Measurements from ENCODE around the gene PCSK1N. TPM values are rescaled to one million over a fixed set of nuclear protein-coding genes. Genes with fewer than 3 reads are reported as not detected.
"Not testable (repeated sequence)": the region's sequence is repeated elsewhere in the genome, so short reads cannot be mapped to it uniquely, and the experiment has no call there.

Gene PCSK1N, protein sequence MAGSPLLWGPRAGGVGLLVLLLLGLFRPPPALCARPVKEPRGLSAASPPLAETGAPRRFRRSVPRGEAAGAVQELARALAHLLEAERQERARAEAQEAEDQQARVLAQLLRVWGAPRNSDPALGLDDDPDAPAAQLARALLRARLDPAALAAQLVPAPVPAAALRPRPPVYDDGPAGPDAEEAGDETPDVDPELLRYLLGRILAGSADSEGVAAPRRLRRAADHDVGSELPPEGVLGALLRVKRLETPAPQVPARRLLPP
- total RNA-seq (under 1 TPM in 1 of 4 donors, not detected in 3; 0.44 TPM), polyA plus RNA-seq (not detected)
- long read RNA-seq, donor 1 = 0 reads
- long read RNA-seq, donor 2 = 0 reads

DNA sequence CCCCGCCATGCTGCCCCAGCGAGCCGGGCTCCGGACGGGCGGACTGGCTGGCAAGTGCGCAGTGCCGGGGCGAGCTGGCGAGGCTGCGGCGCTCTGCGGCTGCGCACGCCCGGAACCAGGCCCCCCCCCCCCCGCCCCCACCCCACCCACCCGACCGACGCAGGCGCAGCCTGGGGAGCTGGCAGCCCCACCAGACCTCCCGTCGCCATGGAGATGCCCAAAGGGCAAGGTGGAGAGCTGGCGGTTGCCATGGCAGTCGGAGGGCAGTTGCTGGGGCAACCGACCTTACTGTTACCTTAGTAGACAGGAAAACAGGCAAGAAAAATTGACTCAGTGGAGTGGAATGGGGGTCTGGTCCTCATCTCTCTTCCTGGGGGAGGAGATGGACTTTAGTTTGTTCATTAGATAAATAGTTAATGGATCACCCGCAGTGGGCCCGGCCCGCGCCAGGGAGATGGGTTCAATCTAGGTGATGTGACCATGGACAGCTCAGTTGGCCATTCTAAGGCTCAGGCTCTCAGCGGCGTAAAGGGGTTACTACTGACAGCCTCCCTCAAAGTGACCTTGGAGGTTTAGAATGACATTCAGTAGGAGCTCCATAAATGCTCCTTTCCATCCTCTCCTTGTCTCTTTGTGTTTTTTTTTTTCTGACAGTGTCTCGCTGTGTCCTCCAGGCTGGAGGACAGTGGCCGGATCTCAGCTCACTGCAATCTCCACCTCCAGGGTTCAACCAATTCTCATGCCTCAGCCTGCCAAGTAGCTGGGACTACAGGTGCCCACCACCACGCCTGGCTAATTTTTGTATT lies at the start of gene PCSK1N:
Gene PCSK1N (minus strand): TSS at position 87 of the 806 bp plus-strand sequence. CDS start 78 bp downstream, at position 9.
- Histone ChIP-seq H3K36me3 (ENCODE audit: insufficient read depth in 1 of 2, low read depth in 1 of 2) (no peaks in the 10 kb centered on the region), H3K27ac (no peak within 1 kb of the TSS), H3K4me3 (no peak within 1 kb of the TSS), H3K4me1 (no peaks in the 10 kb centered on the region), H3K27me3 (ENCODE audit: insufficient read depth in 3 of 3, low read length in 2 of 3) (peaks cover 0 to 51% (median 5%) of the 10 kb centered on the region in 3 donors), H3K9me3 (no peaks in the 10 kb centered on the region)
- ATAC-seq (no peak), DNase-seq (no peak)
- intact Hi-C loops (cut with DNase I) = no loop called here
- TF ChIP-seq CTCF (IDR thresholded peaks at IDR 0.05) = no peak
- 14 to 40% (median 37%) methylated on average over 13 to 35 of the region's 35 CpGs for whole genome bisulfite sequencing, 3 donors

- Histone ChIP-seq H3K27ac (no peak overlapping the region), H3K4me3 (no peak overlapping the region), H3K36me3 (ENCODE audit: insufficient read depth in 1 of 2, low read depth in 1 of 2) (no peaks in the 10 kb centered on the region), H3K9me3 (no peaks in the 10 kb centered on the region), H3K4me1 (no peaks in the 10 kb centered on the region), H3K27me3 (ENCODE audit: insufficient read depth in 3 of 3, low read length in 2 of 3) (no peaks in the 10 kb centered on the region)
- DNase-seq (no peak), ATAC-seq (no peak)
- 58 to 69% (median 67%) methylated on average over 9 to 10 of the region's 10 CpGs for WGBS, 3 donors
- no peak for TF ChIP-seq CTCF (IDR thresholded peaks at IDR 0.05)
- intact Hi-C loops (cut with DNase I) = no loop called here
Observed at GRCh38 chrX:48883729-48884128, 48.3 kb upstream of the PCSK1N start.

DNA sequence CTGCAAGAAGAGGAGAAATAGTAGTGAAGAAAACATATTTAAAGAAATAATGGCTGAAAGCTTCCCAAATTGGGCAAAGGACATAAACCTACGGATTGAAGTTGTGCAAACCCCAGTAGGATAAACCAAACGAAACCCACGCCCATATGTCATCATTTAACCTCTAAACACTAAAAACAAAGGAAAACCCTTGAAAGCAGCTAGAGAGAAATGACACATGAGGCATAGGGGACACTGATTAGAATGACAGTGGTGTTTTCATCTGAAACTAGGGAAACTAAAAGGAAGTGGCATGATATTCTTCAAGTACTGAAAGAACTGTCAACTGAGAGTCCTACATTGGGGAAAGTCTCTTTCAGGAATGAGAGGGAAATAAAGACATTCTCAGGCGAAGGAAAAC lies 41.5 kb upstream of the PCSK1N start:
- intact Hi-C loops (cut with DNase I); H3K4me1 ChIP-seq; ATAC-seq; H3K27me3 ChIP-seq (ENCODE audit: insufficient read depth in 3 of 3, low read length in 2 of 3); H3K27ac ChIP-seq; H3K9me3 ChIP-seq; H3K4me3 ChIP-seq; DNase-seq; H3K36me3 ChIP-seq (ENCODE audit: insufficient read depth in 1 of 2, low read depth in 1 of 2): not testable (repeated sequence)
- 53 to 73% (median 60%) methylated on average over 3 to 4 of the region's 4 CpGs for WGBS, 3 donors

DNA sequence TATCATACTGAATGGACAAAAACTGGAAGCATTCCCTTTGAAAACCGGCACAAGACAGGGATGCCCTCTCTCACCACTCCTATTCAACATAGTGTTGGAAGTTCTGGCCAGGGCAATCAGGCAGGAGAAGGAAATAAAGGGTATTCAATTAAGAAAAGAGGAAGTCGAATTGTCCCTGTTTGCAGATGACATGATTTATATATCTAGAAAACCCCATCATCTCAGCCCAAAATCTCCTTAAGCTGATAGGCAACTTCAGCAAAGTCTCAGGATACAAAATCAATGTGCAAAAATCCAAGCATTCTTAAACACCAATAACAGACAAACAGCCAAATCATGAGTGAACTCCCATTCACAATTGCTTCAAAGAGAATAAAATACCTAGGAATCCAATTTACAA lies 36.6 kb upstream of the PCSK1N start:
- WGBS, 3 donors = 48 to 70% (median 66%) methylated on average over 1 of the region's 2 CpGs
- H3K27me3 ChIP-seq (ENCODE audit: insufficient read depth in 3 of 3, low read length in 2 of 3); DNase-seq; ATAC-seq; H3K4me3 ChIP-seq; H3K36me3 ChIP-seq (ENCODE audit: insufficient read depth in 1 of 2, low read depth in 1 of 2); H3K27ac ChIP-seq; H3K4me1 ChIP-seq; intact Hi-C loops (cut with DNase I); H3K9me3 ChIP-seq: not testable (repeated sequence)

GRCh38 chrX:48864210-48864609 lies 28.8 kb upstream of the PCSK1N start:
- H3K36me3 ChIP-seq (ENCODE audit: insufficient read depth in 1 of 2, low read depth in 1 of 2) = no peaks in the 10 kb centered on the region
- no peaks in the 10 kb centered on the region for H3K4me1 ChIP-seq
- DNase-seq = no peak
- no peaks in the 10 kb centered on the region for H3K9me3 ChIP-seq
- intact Hi-C loops (cut with DNase I) = no loop called here
- peaks cover 0 to 3% (median 0%) of the 10 kb centered on the region in 3 donors for H3K27me3 ChIP-seq (ENCODE audit: insufficient read depth in 3 of 3, low read length in 2 of 3)
- no peak for TF ChIP-seq CTCF (IDR thresholded peaks at IDR 0.05)
- no peak overlapping the region for H3K4me3 ChIP-seq
- ATAC-seq = no peak
- H3K27ac ChIP-seq = no peak overlapping the region
- WGBS, 3 donors = 37 to 56% (median 45%) methylated on average over 4 of the region's 4 CpGs
